H1 (cell line): ENCODE data around the gene PEX13. TPM values are rescaled to one million over a fixed set of nuclear protein-coding genes. Genes with fewer than 3 reads are reported as not detected.

Experiments used
- CTCF ChIA-PET: fragments of 300-600 bp; sonication (Branson Sonifier 250); formaldehyde crosslinking; loops from one replicate; lab custom pipeline; 2021; ENCODE audit not compliant: partially characterized antibody; lab: Charles Lee
- POLR2A ChIA-PET: fragments of 300-600 bp; sonication (Branson Sonifier 250); formaldehyde crosslinking; loops from one replicate; lab custom pipeline; 2021; ENCODE audit warnings: inconsistent platforms; ENCODE audit not compliant: partially characterized antibody; lab: Charles Lee
- DNase-seq, 2 experiments: peaks; one replicate each; pipeline versions ENCODE4 v3.0.0 to v3.0.0-alpha.2; 2010 to 2022; ENCODE audit warnings: low spot score in 2 of 2, low read depth in 1 of 2, mixed read lengths in 1 of 2
- FAIRE-seq: peaks from 2 replicates; lab custom pipeline; 2011; peaks lifted over from hg19 to GRCh38; lab: Jason Lieb, UNC
- H2AFZ ChIP-seq: 2 replicates; pipeline ENCODE4 v1.8.1; 2012; ENCODE audit warnings: low read length, inconsistent platforms
- H2AK5ac ChIP-seq: 2 replicates; pipeline ENCODE4 v1.6.1; 2013; ENCODE audit warnings: low read depth, low read length
- H2BK120ac ChIP-seq: replicated peaks from 2 replicates; pipeline ENCODE3; 2013; ENCODE audit warnings: low read depth, low read length, inconsistent platforms
- H2BK12ac ChIP-seq: 2 replicates; pipeline ENCODE4 v1.6.1; 2013; ENCODE audit warnings: low read depth, low read length
- H2BK15ac ChIP-seq: 2 replicates; pipeline ENCODE4 v1.6.1; 2013; ENCODE audit warnings: low read length
- H2BK20ac ChIP-seq: 2 replicates; pipeline ENCODE4 v1.6.1; 2013; ENCODE audit warnings: low read length
- H2BK5ac ChIP-seq: 2 replicates; pipeline ENCODE4 v1.6.1; 2013; ENCODE audit warnings: low read depth, low read length
- H3K14ac ChIP-seq: 2 replicates; pipeline ENCODE4 v1.6.1; 2013; ENCODE audit warnings: inconsistent platforms; ENCODE audit not compliant: insufficient read length
- H3K18ac ChIP-seq: 2 replicates; pipeline ENCODE4 v1.6.1; 2013; ENCODE audit warnings: low read length; ENCODE audit errors: extremely low read depth
- H3K23ac ChIP-seq: 2 replicates; pipeline ENCODE4 v1.6.1; 2013; ENCODE audit warnings: inconsistent platforms; ENCODE audit not compliant: insufficient read length
- H3K23me2 ChIP-seq: 2 replicates; pipeline ENCODE4 v1.6.1; 2013; ENCODE audit warnings: low read depth, low read length
- H3K27ac ChIP-seq: 2 replicates; pipeline ENCODE4 v1.6.1; 2011; ENCODE audit warnings: low read depth, low read length, inconsistent platforms
- H3K27me3 ChIP-seq, 4 experiments: replicated peaks in 1 of 4; 1 replicate in 1 of 4; 2 replicates in 3 of 4; pipeline versions ENCODE4 v1.6.1 to v1.8.1; 2011 to 2013; ENCODE audit warnings: low read length in 3 of 4, mild to moderate bottlenecking in 3 of 4, inconsistent platforms in 2 of 4, mixed read lengths in 2 of 4, moderate library complexity in 1 of 4; ENCODE audit not compliant: control insufficient read depth in 3 of 4, insufficient read depth in 3 of 4; ENCODE audit errors: extremely low read depth in 1 of 4
- H3K36me3 ChIP-seq, 4 experiments: 2 replicates each; pipeline versions ENCODE4 v1.6.1 to v1.8.1; 2011 to 2013; ENCODE audit warnings: mild to moderate bottlenecking in 4 of 4, low read length in 3 of 4, moderate library complexity in 2 of 4, control low read depth in 1 of 4, inconsistent platforms in 1 of 4; ENCODE audit not compliant: insufficient read depth in 4 of 4, control insufficient read depth in 2 of 4
- H3K4ac ChIP-seq: replicated peaks from 2 replicates; pipeline ENCODE3; 2013; ENCODE audit warnings: low read length, low read depth, mixed read lengths, inconsistent platforms; ENCODE audit not compliant: insufficient read length
- H3K4me1 ChIP-seq, 4 experiments: replicated peaks in 1 of 4; 1 replicate in 1 of 4; 2 replicates in 3 of 4; pipeline versions ENCODE4 v1.6.1 to v1.8.1; 2011 to 2013; ENCODE audit warnings: low read length in 3 of 4, inconsistent platforms in 2 of 4, mixed read lengths in 1 of 4; ENCODE audit not compliant: insufficient read depth in 4 of 4, control insufficient read depth in 3 of 4
- H3K4me2 ChIP-seq, 2 experiments: 2 replicates each; pipeline versions ENCODE4 v1.6.1 to v1.8.1; 2011 to 2013; ENCODE audit warnings: low read depth in 2 of 2, low read length in 2 of 2, control low read depth in 1 of 2, inconsistent platforms in 1 of 2, mild to moderate bottlenecking in 1 of 2; ENCODE audit not compliant: insufficient read depth in 1 of 2
- H3K4me3 ChIP-seq, 4 experiments: fragments of 200-600, 300-600 bp in 1 of 4; sonication (generic), shearing (Covaris generic), sonication (Bioruptor Twin) in 1 of 4; 2 replicates each; pipeline versions ENCODE4 v1.5.1 to v1.8.1; 2011 to 2016; ENCODE audit warnings: low read length in 4 of 4, low read depth in 3 of 4, control low read depth in 2 of 4, inconsistent platforms in 2 of 4, mild to moderate bottlenecking in 2 of 4, mixed read lengths in 1 of 4, moderate library complexity in 1 of 4; ENCODE audit not compliant: insufficient read depth in 2 of 4; ENCODE audit errors: extremely low read depth in 1 of 4
- H3K56ac ChIP-seq: replicated peaks from 2 replicates; pipeline ENCODE3; 2013; ENCODE audit warnings: low read depth, mild to moderate bottlenecking, mixed read lengths, low read length, inconsistent platforms; ENCODE audit not compliant: insufficient read length
- H3K79me1 ChIP-seq: 2 replicates; pipeline ENCODE4 v1.6.1; 2013; ENCODE audit warnings: low read depth, low read length, control low read depth
- H3K79me2 ChIP-seq, 2 experiments: 2 replicates each; pipeline versions ENCODE4 v1.6.1 to v1.8.1; 2012 to 2013; ENCODE audit warnings: low read length in 2 of 2, mild to moderate bottlenecking in 2 of 2, inconsistent platforms in 1 of 2; ENCODE audit not compliant: insufficient read depth in 2 of 2, control insufficient read depth in 1 of 2
- H3K9ac ChIP-seq, 4 experiments: replicated peaks in 1 of 4; 1 replicate in 1 of 4; 2 replicates in 3 of 4; pipeline versions ENCODE4 v1.6.1 to v1.8.1; 2011 to 2013; ENCODE audit warnings: low read depth in 3 of 4, low read length in 3 of 4, control low read depth in 2 of 4, mild to moderate bottlenecking in 2 of 4, moderate library complexity in 2 of 4, inconsistent platforms in 1 of 4; ENCODE audit errors: extremely low read depth in 1 of 4
- H3K9me3 ChIP-seq, 2 experiments: 2 replicates each; pipeline versions ENCODE4 v1.6.1 to v1.8.1; 2012 to 2013; ENCODE audit warnings: mild to moderate bottlenecking in 2 of 2, moderate library complexity in 2 of 2, control low read depth in 1 of 2, inconsistent platforms in 1 of 2, low read depth in 1 of 2, low read length in 1 of 2, mixed read lengths in 1 of 2; ENCODE audit not compliant: insufficient read depth in 2 of 2
- H4K20me1 ChIP-seq, 2 experiments: replicated peaks in 1 of 2; 2 replicates each; pipeline versions ENCODE3 to v1.8.1; 2011 to 2013; ENCODE audit warnings: inconsistent platforms in 2 of 2, low read length in 2 of 2, mild to moderate bottlenecking in 1 of 2; ENCODE audit not compliant: insufficient read depth in 2 of 2, control insufficient read depth in 1 of 2
- H4K5ac ChIP-seq: 2 replicates; pipeline ENCODE4 v1.6.1; 2013; ENCODE audit warnings: low read length, low read depth, mixed read lengths, inconsistent platforms; ENCODE audit not compliant: insufficient read length
- H4K8ac ChIP-seq: 2 replicates; pipeline ENCODE4 v1.8.0; 2013; ENCODE audit warnings: mild to moderate bottlenecking, moderate library complexity, low read length, inconsistent platforms; ENCODE audit not compliant: insufficient read depth; ENCODE audit errors: extremely low read depth
- H4K91ac ChIP-seq: replicated peaks from 2 replicates; pipeline ENCODE3; 2013; ENCODE audit warnings: low read length, mixed read lengths, inconsistent platforms; ENCODE audit not compliant: insufficient read length
- JUND ChIP-seq: IDR thresholded peaks from 2 replicates; pipeline ENCODE4 v1.6.1; 2011; ENCODE audit warnings: mild to moderate bottlenecking, improper control_type of control experiment, low read length
- KDM1A ChIP-seq: fragments of 200-600, 300-600 bp; sonication (generic); IDR thresholded peaks from 2 replicates; pipeline ENCODE4 v1.7.1; 2016; ENCODE audit warnings: mild to moderate bottlenecking, low read length, borderline replicate concordance
- MAFK ChIP-seq: IDR thresholded peaks from 2 replicates; pipeline ENCODE4 v1.6.1; 2012; ENCODE audit warnings: low read depth, mild to moderate bottlenecking, improper control_type of control experiment, low read length
- PHF8 ChIP-seq: fragments of 200-600 bp; sonication (generic); conservative IDR thresholded peaks from 2 replicates; pipeline ENCODE4 v1.7.1; 2012; ENCODE audit warnings: low read depth, mild to moderate bottlenecking, inconsistent platforms, low read length, moderate library complexity
- SP1 ChIP-seq: IDR thresholded peaks from 2 replicates; pipeline ENCODE4 v1.6.1; 2011; ENCODE audit warnings: low read depth, low read length
- TAF7 ChIP-seq: optimal IDR thresholded peaks from 2 replicates; pipeline ENCODE3; 2011; ENCODE audit warnings: low read depth, mild to moderate bottlenecking, inconsistent platforms, low read length, moderate library complexity, borderline replicate concordance
- TEAD4 ChIP-seq: IDR thresholded peaks from 2 replicates; pipeline ENCODE4 v1.6.1; 2012; ENCODE audit warnings: low read depth, low read length, inconsistent platforms, mixed read lengths
- WGBS, 2 experiments: shearing (Covaris generic) in 1 of 2; methylation state at CpG; one replicate each; pipeline versions ENCODE4 v1.1.6 to v1.1.7; 2013 to 2015; ENCODE audit warnings: low lambda C conversion rate in 2 of 2, mixed read lengths in 2 of 2, inconsistent platforms in 1 of 2, low coverage in 1 of 2, missing lambda C conversion rate in 1 of 2; ENCODE audit not compliant: insufficient replicate concordance in 2 of 2, insufficient coverage in 1 of 2, insufficient read length in 1 of 2; ENCODE audit errors: extremely low coverage in 1 of 2, missing lambda C conversion rate in 1 of 2; 5-methylcytosine and 5-hydroxymethylcytosine counted together
- polyA plus RNA-seq, 7 experiments: library from polyadenylated mRNA; depleted of rRNA in 3 of 7; stranded (reverse) in 5 of 7; unstranded in 2 of 7; fragments of >200 nt in 5 of 7; fragments of 200-250 nt in 2 of 7; gene quantifications; 1 replicate in 5 of 7; 2 replicates in 1 of 7; 4 replicates in 1 of 7; pipeline versions ENCODE4 v1.2.1 to v1.2.3, GENCODE V29; 2011 to 2013; ENCODE audit warnings: missing spikeins in 2 of 7, mixed read lengths in 2 of 7
- total RNA-seq: library from RNA; stranded (reverse); fragmentation: NEBNext Ultra II Directional; extraction: Animal tissue kit (Norgen Biotek cat#: 25700); gene quantifications from 2 replicates; pipeline ENCODE4 v1.2.1, GENCODE V29; 2021
- TF ChIP-seq, protein P1 (sequence below): IDR thresholded peaks from 2 replicates; pipeline ENCODE4 v1.6.1; 2012; ENCODE audit warnings: inconsistent platforms

Gene PEX13
- total and polyA plus RNA-seq, 2 of the 8 experiments (the other 6 are each of a cell fraction or from before 2014, with no cell fraction given), result 16.8 to 22.3 TPM

DNA sequence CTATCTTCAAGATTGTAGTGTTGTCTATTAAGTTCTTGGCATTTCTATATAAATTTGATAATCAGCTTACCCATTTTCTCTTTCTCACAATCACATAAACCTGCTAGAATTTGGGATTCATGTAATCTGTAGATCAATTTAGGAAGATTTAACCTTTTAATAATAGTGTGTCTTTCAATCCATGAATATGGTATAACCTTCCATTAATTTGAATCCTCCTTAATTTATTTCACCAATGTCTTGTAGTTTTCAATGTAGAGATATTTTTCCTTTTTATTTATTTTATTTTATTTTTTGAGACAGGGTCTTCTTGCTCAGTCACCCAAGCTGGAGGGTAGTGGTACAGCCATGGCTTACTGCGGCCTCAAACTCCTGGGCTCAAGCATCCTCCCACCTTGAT, 68.4 kb downstream of the PEX13 start:
- no peak overlapping the region for H4K5ac ChIP-seq
- no peaks in the 10 kb centered on the region; the same call in 1 of the 2 replicates for H3K23me2 ChIP-seq
- H2AFZ ChIP-seq, result no peak overlapping the region
- H3K14ac ChIP-seq, result no peak overlapping the region
- H3K4ac ChIP-seq, result no peak overlapping the region
- H2BK20ac ChIP-seq, result no peak overlapping the region
- H3K9ac ChIP-seq, result no peak overlapping the region
- H3K4me1 ChIP-seq, result no peaks in the 10 kb centered on the region
- H2BK12ac ChIP-seq, result no peak overlapping the region
- H4K8ac ChIP-seq, result no peak overlapping the region
- no peaks in the 10 kb centered on the region for H3K79me1 ChIP-seq
- H2AK5ac ChIP-seq, result no peak overlapping the region
- ChIA-PET POLR2A (no interaction called here), CTCF (no interaction called here)
- H3K36me3 ChIP-seq, result peaks cover 0 to 10% (median 0%) of the 10 kb centered on the region in 4 experiments; a peak in 2 of 8 replicates
- H2BK5ac ChIP-seq, result no peak overlapping the region
- no peak overlapping the region for H3K23ac ChIP-seq
- DNase-seq (no peak), FAIRE-seq (no peak)
- no peaks in the 10 kb centered on the region for H3K27me3 ChIP-seq
- H4K91ac ChIP-seq, result no peak overlapping the region
- H3K18ac ChIP-seq, result no peak overlapping the region
- H3K9me3 ChIP-seq, result no peaks in the 10 kb centered on the region
- WGBS, 2 experiments, result 77% methylated on average over 1 of the region's 1 CpG; no CpG with 5 or more reads in 1 of the 2 experiments
- H3K56ac ChIP-seq, result no peak overlapping the region
- no peak overlapping the region for H2BK15ac ChIP-seq
- no peak overlapping the region for H3K4me2 ChIP-seq
- H3K27ac ChIP-seq, result no peak overlapping the region
- no peaks in the 10 kb centered on the region for H4K20me1 ChIP-seq
- H3K79me2 ChIP-seq, result no peaks in the 10 kb centered on the region
- H2BK120ac ChIP-seq, result no peak overlapping the region
- no peak overlapping the region for H3K4me3 ChIP-seq
- TF ChIP-seq, protein P1, sequence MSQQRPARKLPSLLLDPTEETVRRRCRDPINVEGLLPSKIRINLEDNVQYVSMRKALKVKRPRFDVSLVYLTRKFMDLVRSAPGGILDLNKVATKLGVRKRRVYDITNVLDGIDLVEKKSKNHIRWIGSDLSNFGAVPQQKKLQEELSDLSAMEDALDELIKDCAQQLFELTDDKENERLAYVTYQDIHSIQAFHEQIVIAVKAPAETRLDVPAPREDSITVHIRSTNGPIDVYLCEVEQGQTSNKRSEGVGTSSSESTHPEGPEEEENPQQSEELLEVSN, result no peak
- TF ChIP-seq KDM1A (no peak), JUND (no peak), PHF8 (no peak), MAFK (no peak), TAF7 (no peak), TEAD4 (no peak), SP1 (no peak)
